Tibial nerve (tissue), 4 donors: ENCODE data around the gene SSR1. TPM values are rescaled to one million over a fixed set of nuclear protein-coding genes. Genes with fewer than 3 reads are reported as not detected.

Experiments used
- DNase-seq, 2 donors: peaks; one replicate each; pipeline ENCODE4 v3.0.0-alpha.2; 2019; ENCODE audit warnings: low spot score in 2 of 2
- H3K27ac ChIP-seq, 4 donors: fragments of 200-600 bp; sonication (generic) in 3 of 4; one replicate each; pipeline ENCODE4 v1.5.1; 2017 to 2019; ENCODE audit warnings: mild to moderate bottlenecking in 1 of 4
- H3K27me3 ChIP-seq, 2 donors: fragments of 200-600 bp; sonication (generic) in 1 of 2; one replicate each; pipeline versions ENCODE4 v1.5.1 to v1.6.0; 2017 to 2019
- H3K36me3 ChIP-seq, 3 donors: fragments of 200-600 bp; sonication (generic); one replicate each; pipeline ENCODE4 v1.5.1; 2018 to 2019
- H3K4me1 ChIP-seq, 4 donors: fragments of 200-600 bp; sonication (generic) in 3 of 4; one replicate each; pipeline ENCODE4 v1.5.1; 2017 to 2019
- H3K4me3 ChIP-seq, 4 donors: fragments of 200-600 bp; sonication (generic) in 3 of 4; one replicate each; pipeline ENCODE4 v1.5.1; 2017 to 2019; ENCODE audit warnings: mild to moderate bottlenecking in 1 of 4, moderate library complexity in 1 of 4
- H3K9me3 ChIP-seq, 4 donors: fragments of 200-600 bp; sonication (generic) in 3 of 4; one replicate each; pipeline ENCODE4 v1.5.1; 2017 to 2019
- CTCF ChIP-seq, 5 experiments: fragments of 200-600 bp in 3 of 5; fragments of 450-650 bp in 2 of 5; sonication (generic) in 3 of 5; IDR thresholded peaks; one replicate each; pipeline ENCODE4 v1.5.1; 2016 to 2019; ENCODE audit warnings: antibody characterized with exemption in 5 of 5, mild to moderate bottlenecking in 3 of 5, moderate library complexity in 2 of 5
- EP300 ChIP-seq, 2 donors: sonication (generic); formaldehyde crosslinking; IDR thresholded peaks; one replicate each; pipeline ENCODE4 v1.6.1; 2017; ENCODE audit warnings: antibody characterized with exemption in 2 of 2, mild to moderate bottlenecking in 1 of 2
- POLR2A ChIP-seq, 2 donors: fragments of 450-650 bp; IDR thresholded peaks; one replicate each; pipeline ENCODE4 v1.6.1; 2017; ENCODE audit warnings: antibody characterized with exemption in 2 of 2, mild to moderate bottlenecking in 2 of 2, moderate library complexity in 2 of 2
- WGBS, 2 donors: methylation state at CpG; one replicate each; pipeline ENCODE4 v1.1.5; 2018; 5-methylcytosine and 5-hydroxymethylcytosine counted together
- total RNA-seq, 4 donors: library from RNA; depleted of rRNA; stranded (reverse); fragments of >200 nt; gene quantifications; one replicate each; pipeline ENCODE4 v1.1.0, GENCODE V29; 2016

SSR1 gene
- total RNA-seq, 4 donors from 2014 or later: 30.8 to 68.2 (median 51.5) TPM

- Histone ChIP-seq H3K36me3 (peaks cover 0 to 66% (median 21%) of the 10 kb centered on the region in 3 donors), H3K27ac (no peak overlapping the region), H3K27me3 (no peaks in the 10 kb centered on the region), H3K4me3 (no peak overlapping the region), H3K9me3 (no peaks in the 10 kb centered on the region), H3K4me1 (peaks cover 0 to 24% (median 12%) of the 10 kb centered on the region in 4 donors)
- DNase-seq: no peak
- TF ChIP-seq CTCF (IDR thresholded peaks at IDR 0.05): no peak
- TF ChIP-seq EP300 (IDR thresholded peaks at IDR 0.05): no peak
- no peak for TF ChIP-seq POLR2A (IDR thresholded peaks at IDR 0.05)
- WGBS, 2 donors: 83 to 98% methylated on average over 9 to 15 of the region's 15 CpGs
Observed at GRCh38 chr6:7245668-7246393, 67.2 kb downstream of the SSR1 start.

GRCh38 chr6:7243179-7243981, 69.6 kb downstream of the SSR1 start:
- WGBS, 2 donors: 2 to 6% methylated on average over 7 of the region's 7 CpGs
- no peak for TF ChIP-seq POLR2A (IDR thresholded peaks at IDR 0.05)
- TF ChIP-seq EP300 (IDR thresholded peaks at IDR 0.05): peak in 1 of 2 donors; percentile 25
- peak; percentile 79 to 89 (median 83) for TF ChIP-seq CTCF (IDR thresholded peaks at IDR 0.05)
- Histone ChIP-seq H3K36me3 (peaks cover 0 to 59% (median 14%) of the 10 kb centered on the region in 3 donors), H3K9me3 (no peaks in the 10 kb centered on the region), H3K4me1 (peaks cover 0 to 26% (median 16%) of the 10 kb centered on the region in 4 donors), H3K4me3 (no peak overlapping the region), H3K27ac (peak overlapping the region in 3 of 4 donors; percentile 20 to 70 (median 52)), H3K27me3 (no peaks in the 10 kb centered on the region)
- DNase-seq: peak in 1 of 2 donors; percentile 79

- DNase-seq: no peak
- WGBS, 2 donors: 68 to 81% methylated on average over 4 of the region's 4 CpGs
- Histone ChIP-seq H3K27me3 (no peaks in the 10 kb centered on the region), H3K9me3 (no peaks in the 10 kb centered on the region), H3K4me1 (peaks cover 0 to 26% (median 16%) of the 10 kb centered on the region in 4 donors), H3K36me3 (peaks cover 0 to 53% (median 12%) of the 10 kb centered on the region in 3 donors), H3K27ac (peak overlapping the region in 3 of 4 donors; percentile 20 to 70 (median 52)), H3K4me3 (no peak overlapping the region)
- TF ChIP-seq POLR2A (IDR thresholded peaks at IDR 0.05) (no peak), EP300 (IDR thresholded peaks at IDR 0.05) (no peak), CTCF (IDR thresholded peaks at IDR 0.05) (no peak)
Observed at GRCh38 chr6:7242835-7243178, 70.2 kb downstream of the SSR1 start.

GRCh38 chr6:7241709-7242645, 71.0 kb downstream of the SSR1 start:
- peak overlapping the region in 3 of 4 donors; percentile 20 to 70 (median 52) for H3K27ac ChIP-seq
- WGBS, 2 donors: 61 to 68% methylated on average over 13 of the region's 13 CpGs
- peaks cover 0 to 26% (median 16%) of the 10 kb centered on the region in 4 donors for H3K4me1 ChIP-seq
- H3K9me3 ChIP-seq: no peaks in the 10 kb centered on the region
- no peak overlapping the region for H3K4me3 ChIP-seq
- H3K36me3 ChIP-seq: peaks cover 0 to 45% (median 7%) of the 10 kb centered on the region in 3 donors
- H3K27me3 ChIP-seq: no peaks in the 10 kb centered on the region
- DNase-seq: no peak
- no peak for TF ChIP-seq EP300 (IDR thresholded peaks at IDR 0.05)
- TF ChIP-seq POLR2A (IDR thresholded peaks at IDR 0.05): no peak
- no peak for TF ChIP-seq CTCF (IDR thresholded peaks at IDR 0.05)
